Activated naive CD8-positive, alpha-beta T cell treated with anti-CD3 and anti-CD28 coated beads, Interleukin-2, amount 10 ng/mL, durations not matched to agents 7 days and 5 days (primary cell): Measurements from ENCODE around the gene SHLD2. TPM values are rescaled to one million over a fixed set of nuclear protein-coding genes. Genes with fewer than 3 reads are reported as not detected.
"Not testable (repeated sequence)": the region's sequence is repeated elsewhere in the genome, so short reads cannot be mapped to it uniquely, and the experiment has no call there.

Experiments
- ATAC-seq: fragments of 150-1000 bp; cut with Tn5 transposase; one replicate; pipeline ENCODE4 v1.10.0; 2021; ENCODE audit warnings: low read depth, moderate library complexity
- POLR2A ChIA-PET: fragments of 350-600 bp; sonication (Branson Sonifier 250); formaldehyde crosslinking; loops from one replicate; lab custom pipeline; 2021; ENCODE audit warnings: antibody characterized with exemption; lab: Charles Lee
- DNase-seq: peaks from one replicate; pipeline ENCODE4 v3.0.0; 2021
- H3K27ac Mint-ChIP-seq: one replicate; pipeline ENCODE4 v1.8.0; 2022; ENCODE audit warnings: mild to moderate bottlenecking, mixed read lengths
- H3K27me3 Mint-ChIP-seq: one replicate; pipeline ENCODE4 v1.8.0; 2022; ENCODE audit warnings: mild to moderate bottlenecking, moderate library complexity, mixed read lengths
- H3K36me3 Mint-ChIP-seq: one replicate; pipeline ENCODE4 v1.8.0; 2021; ENCODE audit warnings: mild to moderate bottlenecking, mixed read lengths
- H3K4me1 Mint-ChIP-seq: one replicate; pipeline ENCODE4 v1.8.0; 2021; ENCODE audit warnings: mixed read lengths
- H3K4me3 Mint-ChIP-seq: one replicate; pipeline ENCODE4 v1.8.0; 2022; ENCODE audit warnings: mild to moderate bottlenecking, moderate library complexity, mixed read lengths
- H3K9me3 Mint-ChIP-seq: one replicate; pipeline ENCODE4 v1.8.0; 2021; ENCODE audit warnings: mixed read lengths
- total RNA-seq, 2 experiments: library from RNA; stranded (reverse); gene quantifications; one replicate each; pipeline ENCODE4 v1.2.3, GENCODE V29; 2021

Gene SHLD2
- total RNA-seq, 2 experiments from 2014 or later, result 25.9 to 26.1 TPM

- H3K4me1 Mint-ChIP-seq, POLR2A ChIA-PET, H3K4me3 Mint-ChIP-seq, H3K9me3 Mint-ChIP-seq, H3K27ac Mint-ChIP-seq, H3K36me3 Mint-ChIP-seq, H3K27me3 Mint-ChIP-seq, DNase-seq, ATAC-seq: not testable (repeated sequence)
These were observed 130.1 kb downstream of the SHLD2 start, which contains the start of gene NUTM2A for GRCh38 chr10:87225148-87225547. Gene NUTM2A (plus strand): TSS chr10:87225448. CDS start chr10:87225831, 383 bp downstream.

- H3K4me1 Mint-ChIP-seq, POLR2A ChIA-PET, DNase-seq, H3K9me3 Mint-ChIP-seq, H3K27me3 Mint-ChIP-seq, ATAC-seq, H3K4me3 Mint-ChIP-seq, H3K27ac Mint-ChIP-seq, H3K36me3 Mint-ChIP-seq: not testable (repeated sequence)
These were observed 133.2 kb downstream of the SHLD2 start for GRCh38 chr10:87228247-87228646.

- H3K4me3 Mint-ChIP-seq, DNase-seq, ATAC-seq, H3K4me1 Mint-ChIP-seq, H3K27me3 Mint-ChIP-seq, H3K9me3 Mint-ChIP-seq, H3K36me3 Mint-ChIP-seq, POLR2A ChIA-PET, H3K27ac Mint-ChIP-seq: not testable (repeated sequence)
These were observed 134.2 kb downstream of the SHLD2 start for GRCh38 chr10:87229211-87229610.

GRCh38 chr10:87234854-87235253 lies 139.8 kb downstream of the SHLD2 start:
- POLR2A ChIA-PET, H3K4me3 Mint-ChIP-seq, H3K36me3 Mint-ChIP-seq, H3K9me3 Mint-ChIP-seq, H3K4me1 Mint-ChIP-seq, H3K27ac Mint-ChIP-seq, H3K27me3 Mint-ChIP-seq, ATAC-seq, DNase-seq: not testable (repeated sequence)

- DNase-seq, H3K9me3 Mint-ChIP-seq, H3K4me1 Mint-ChIP-seq, H3K4me3 Mint-ChIP-seq, H3K27me3 Mint-ChIP-seq, H3K27ac Mint-ChIP-seq, H3K36me3 Mint-ChIP-seq, POLR2A ChIA-PET, ATAC-seq: not testable (repeated sequence)
These were observed 142.2 kb downstream of the SHLD2 start for GRCh38 chr10:87237244-87237643.

GRCh38 chr10:87239346-87239808 lies 144.4 kb downstream of the SHLD2 start:
- H3K27ac Mint-ChIP-seq, H3K36me3 Mint-ChIP-seq, DNase-seq, H3K4me1 Mint-ChIP-seq, H3K4me3 Mint-ChIP-seq, H3K27me3 Mint-ChIP-seq, ATAC-seq, POLR2A ChIA-PET, H3K9me3 Mint-ChIP-seq: not testable (repeated sequence)

Other genes with a start within 250 kb of the SHLD2 start
- gene MMRN2, start 137.6 kb upstream of the SHLD2 start, total RNA-seq, result not detected
- not detected for gene SNCG, start 136.6 kb upstream of the SHLD2 start, total RNA-seq
- not detected for gene ADIRF, start 126.7 kb upstream of the SHLD2 start, total RNA-seq
- not detected for gene FAM25A, start 74.9 kb upstream of the SHLD2 start, total RNA-seq
- 10 to 100 TPM; 91.3 to 95.9 TPM for gene GLUD1, start 363 bp upstream of the SHLD2 start, total RNA-seq
- gene NUTM2A, start 130.2 kb downstream of the SHLD2 start, total RNA-seq, result under 1 TPM; 0.11 to 0.79 TPM